ENCODE results near the gene OR8G1.

GRCh38 chr11:124194293-124195188 lies 46.4 kb upstream of the OR8G1 start:
- TF ChIP-seq, protein P1, sequence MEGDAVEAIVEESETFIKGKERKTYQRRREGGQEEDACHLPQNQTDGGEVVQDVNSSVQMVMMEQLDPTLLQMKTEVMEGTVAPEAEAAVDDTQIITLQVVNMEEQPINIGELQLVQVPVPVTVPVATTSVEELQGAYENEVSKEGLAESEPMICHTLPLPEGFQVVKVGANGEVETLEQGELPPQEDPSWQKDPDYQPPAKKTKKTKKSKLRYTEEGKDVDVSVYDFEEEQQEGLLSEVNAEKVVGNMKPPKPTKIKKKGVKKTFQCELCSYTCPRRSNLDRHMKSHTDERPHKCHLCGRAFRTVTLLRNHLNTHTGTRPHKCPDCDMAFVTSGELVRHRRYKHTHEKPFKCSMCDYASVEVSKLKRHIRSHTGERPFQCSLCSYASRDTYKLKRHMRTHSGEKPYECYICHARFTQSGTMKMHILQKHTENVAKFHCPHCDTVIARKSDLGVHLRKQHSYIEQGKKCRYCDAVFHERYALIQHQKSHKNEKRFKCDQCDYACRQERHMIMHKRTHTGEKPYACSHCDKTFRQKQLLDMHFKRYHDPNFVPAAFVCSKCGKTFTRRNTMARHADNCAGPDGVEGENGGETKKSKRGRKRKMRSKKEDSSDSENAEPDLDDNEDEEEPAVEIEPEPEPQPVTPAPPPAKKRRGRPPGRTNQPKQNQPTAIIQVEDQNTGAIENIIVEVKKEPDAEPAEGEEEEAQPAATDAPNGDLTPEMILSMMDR (conservative IDR thresholded peaks at IDR 0.05 in 1 of 2, IDR thresholded peaks at IDR 0.05 in 1 of 2; ENCODE audit: low read depth in 1 of 2, low read length in 2 of 2): no peak
- no peak for TF ChIP-seq EZH2 (IDR thresholded peaks at IDR 0.05; ENCODE audit: low read length, missing control alignments)
